Skeletal muscle satellite cell (primary cell): ENCODE data around the gene LEFTY1.
"Not testable (repeated sequence)": the region's sequence is repeated elsewhere in the genome, so short reads cannot be mapped to it uniquely, and the experiment has no call there.

Source experiments
- H3K27me3 ChIP-seq: 2 replicates; pipeline ENCODE4 v1.7.0; 2013; ENCODE audit warnings: low read length; ENCODE audit not compliant: control insufficient read depth, insufficient read depth
- H3K36me3 ChIP-seq: 2 replicates; pipeline ENCODE4 v1.7.0; 2013; ENCODE audit warnings: mild to moderate bottlenecking, control low read depth, low read length; ENCODE audit not compliant: insufficient read depth
- H3K4me1 ChIP-seq: 2 replicates; pipeline ENCODE4 v1.7.0; 2013; ENCODE audit warnings: low read length; ENCODE audit not compliant: control insufficient read depth, insufficient read depth
- H3K4me2 ChIP-seq: 2 replicates; pipeline ENCODE4 v1.7.0; 2013; ENCODE audit warnings: mild to moderate bottlenecking, low read length
- H3K4me3 ChIP-seq: 2 replicates; pipeline ENCODE4 v1.7.0; 2013; ENCODE audit warnings: low read length
- H3K9ac ChIP-seq: 2 replicates; pipeline ENCODE4 v1.7.0; 2013; ENCODE audit warnings: mild to moderate bottlenecking, low read depth, low read length, moderate library complexity
- H3K9me3 ChIP-seq: replicated peaks from 2 replicates; pipeline ENCODE4 v1.7.0; 2013; ENCODE audit warnings: mild to moderate bottlenecking, control low read depth, low read length

The LEFTY1 gene

GRCh38 chr1:225896494-225896893 lies 7.5 kb upstream of the LEFTY1 start:
- no peaks in the 10 kb centered on the region for H3K36me3 ChIP-seq
- no peak overlapping the region for H3K4me3 ChIP-seq
- H3K4me2 ChIP-seq: no peak overlapping the region
- H3K27me3 ChIP-seq: no peaks in the 10 kb centered on the region
- no peak overlapping the region for H3K9ac ChIP-seq
- H3K9me3 ChIP-seq: no peaks in the 10 kb centered on the region
- no peaks in the 10 kb centered on the region for H3K4me1 ChIP-seq

- Histone ChIP-seq H3K4me1 (no peaks in the 10 kb centered on the region), H3K9me3 (no peaks in the 10 kb centered on the region), H3K4me3 (no peak overlapping the region), H3K36me3 (no peaks in the 10 kb centered on the region), H3K27me3 (no peaks in the 10 kb centered on the region), H3K4me2 (no peak overlapping the region), H3K9ac (no peak overlapping the region)
Observed at GRCh38 chr1:225892307-225892706, 3.4 kb upstream of the LEFTY1 start.

GRCh38 chr1:225891229-225891972 lies 2.5 kb upstream of the LEFTY1 start:
- no peaks in the 10 kb centered on the region for H3K27me3 ChIP-seq
- H3K4me2 ChIP-seq: no peak overlapping the region
- H3K9me3 ChIP-seq: no peaks in the 10 kb centered on the region
- H3K4me3 ChIP-seq: no peak overlapping the region
- no peak overlapping the region for H3K9ac ChIP-seq
- no peaks in the 10 kb centered on the region for H3K4me1 ChIP-seq
- H3K36me3 ChIP-seq: no peaks in the 10 kb centered on the region

GRCh38 chr1:225890346-225891228 lies 1.6 kb upstream of the LEFTY1 start:
- Histone ChIP-seq H3K4me3 (no peak overlapping the region), H3K27me3 (no peaks in the 10 kb centered on the region), H3K36me3 (no peaks in the 10 kb centered on the region), H3K9me3 (no peaks in the 10 kb centered on the region), H3K4me1 (no peaks in the 10 kb centered on the region), H3K4me2 (no peak overlapping the region), H3K9ac (no peak overlapping the region)

- H3K4me1 ChIP-seq: no peaks in the 10 kb centered on the region
- no peak overlapping the region for H3K4me3 ChIP-seq
- H3K27me3 ChIP-seq: no peaks in the 10 kb centered on the region
- H3K9me3 ChIP-seq: no peaks in the 10 kb centered on the region
- no peak overlapping the region for H3K4me2 ChIP-seq
- no peaks in the 10 kb centered on the region for H3K36me3 ChIP-seq
- H3K9ac ChIP-seq: no peak overlapping the region
Observed at GRCh38 chr1:225889743-225890142, 797 bp upstream of the LEFTY1 start.

- H3K9ac ChIP-seq: no peak overlapping the region
- no peak overlapping the region for H3K4me2 ChIP-seq
- H3K4me3 ChIP-seq: no peak overlapping the region
- H3K27me3 ChIP-seq: no peaks in the 10 kb centered on the region
- H3K9me3 ChIP-seq: no peaks in the 10 kb centered on the region
- H3K4me1 ChIP-seq: peaks cover under 1% of the 10 kb centered on the region
- no peaks in the 10 kb centered on the region for H3K36me3 ChIP-seq
Observed at GRCh38 chr1:225888289-225888897, 553 bp downstream of the LEFTY1 start.

GRCh38 chr1:225887554-225888288 lies 1.2 kb downstream of the LEFTY1 start:
- H3K9ac ChIP-seq, H3K36me3 ChIP-seq, H3K4me2 ChIP-seq, H3K27me3 ChIP-seq, H3K9me3 ChIP-seq, H3K4me1 ChIP-seq, H3K4me3 ChIP-seq: not testable (repeated sequence)

GRCh38 chr1:225887030-225887314 lies 2.0 kb downstream of the LEFTY1 start:
- H3K27me3 ChIP-seq: no peaks in the 10 kb centered on the region
- H3K4me1 ChIP-seq: peaks cover 6% of the 10 kb centered on the region

GRCh38 chr1:225886159-225887029 lies 2.6 kb downstream of the LEFTY1 start:
- H3K36me3 ChIP-seq: no peaks in the 10 kb centered on the region
- H3K9me3 ChIP-seq: no peaks in the 10 kb centered on the region
- H3K9ac ChIP-seq: no peak overlapping the region
- H3K4me1 ChIP-seq: peaks cover 8% of the 10 kb centered on the region
- H3K27me3 ChIP-seq: no peaks in the 10 kb centered on the region
- no peak overlapping the region for H3K4me2 ChIP-seq
- H3K4me3 ChIP-seq: no peak overlapping the region

More at GRCh38 chr1:225887030-225887314, 2.0 kb downstream of the LEFTY1 start:
- no peaks in the 10 kb centered on the region for H3K36me3 ChIP-seq
- no peak overlapping the region for H3K4me3 ChIP-seq
- no peak overlapping the region for H3K4me2 ChIP-seq
- H3K9ac ChIP-seq: no peak overlapping the region
- no peaks in the 10 kb centered on the region for H3K9me3 ChIP-seq

- Histone ChIP-seq H3K9ac (no peak overlapping the region), H3K36me3 (no peaks in the 10 kb centered on the region), H3K4me1 (peaks cover 18% of the 10 kb centered on the region), H3K9me3 (no peaks in the 10 kb centered on the region), H3K4me2 (no peak overlapping the region), H3K27me3 (no peaks in the 10 kb centered on the region), H3K4me3 (no peak overlapping the region)
Observed at GRCh38 chr1:225885336-225885735, 3.6 kb downstream of the LEFTY1 start.
